Activated T-helper 1 cell treated with anti-CD3 and anti-CD28 coated beads, Interleukin-12 subunit alpha, Interleukin-12 subunit beta, Interleukin-2, Interleukin-4 antibody, amounts not matched to agents 30 ng/mL and 10 ng/mL and 1 ng/mL, durations not matched to agents 14 hours and 24 hours and 36 hours (primary cell): Measurements from ENCODE around the gene PCSK4. TPM values are rescaled to one million over a fixed set of nuclear protein-coding genes. Genes with fewer than 3 reads are reported as not detected.
"Not testable (repeated sequence)": the region's sequence is repeated elsewhere in the genome, so short reads cannot be mapped to it uniquely, and the experiment has no call there.

ENCODE experiments used
- DNase-seq: peaks from one replicate; pipeline ENCODE4 v3.0.0; 2021; ENCODE audit warnings: low spot score
- H3K27ac Mint-ChIP-seq: one replicate; pipeline ENCODE4 v1.8.0; 2021; ENCODE audit warnings: mild to moderate bottlenecking, mixed read lengths
- H3K27me3 Mint-ChIP-seq: one replicate; pipeline ENCODE4 v1.8.0; 2022; ENCODE audit warnings: mild to moderate bottlenecking, moderate library complexity, mixed read lengths; ENCODE audit not compliant: insufficient read depth
- H3K36me3 Mint-ChIP-seq: one replicate; pipeline ENCODE4 v1.8.0; 2021; ENCODE audit warnings: low read depth, mixed read lengths
- H3K4me1 Mint-ChIP-seq: one replicate; pipeline ENCODE4 v1.8.0; 2021; ENCODE audit warnings: low read depth, mixed read lengths
- H3K4me3 Mint-ChIP-seq: one replicate; pipeline ENCODE4 v1.8.0; 2021; ENCODE audit warnings: mild to moderate bottlenecking, moderate library complexity, mixed read lengths
- H3K9me3 Mint-ChIP-seq: one replicate; pipeline ENCODE4 v1.8.0; 2021; ENCODE audit warnings: mixed read lengths
- intact Hi-C: fragments of 100-400 bp; cut with micrococcal nuclease; formaldehyde crosslinking; loops from one replicate; pipeline ENCODE4 v1.15.1; 2024
- total RNA-seq: library from RNA; stranded (reverse); gene quantifications from 2 replicates; pipeline ENCODE4 v1.2.3, GENCODE V29; 2022

PCSK4 gene
- total RNA-seq, 1 donor from 2014 or later: 0.26 TPM

GRCh38 chr19:1446713-1447481 lies 43.3 kb downstream of the PCSK4 start:
- Mint-ChIP-seq H3K4me1 (peaks cover 7% of the 10 kb centered on the region), H3K4me3 (no peak overlapping the region), H3K27ac (no peak overlapping the region), H3K9me3 (no peaks in the 10 kb centered on the region), H3K36me3 (peaks cover 10% of the 10 kb centered on the region), H3K27me3 (peaks cover 35% of the 10 kb centered on the region)
- intact Hi-C loops: loop anchor here (5.0 kb wide), 1 partner anchor 320 kb away; no protein-coding TSS in a partner anchor
- DNase-seq: no peak

- peaks cover 7% of the 10 kb centered on the region for H3K4me1 Mint-ChIP-seq
Measured at GRCh38 chr19:1445932-1446712, 44.0 kb downstream of the PCSK4 start.

GRCh38 chr19:1445185-1445931 lies 44.8 kb downstream of the PCSK4 start:
- H3K27me3 Mint-ChIP-seq: peaks cover 26% of the 10 kb centered on the region
- H3K27ac Mint-ChIP-seq: peak overlapping the region; percentile 63

More at GRCh38 chr19:1445932-1446712, 44.0 kb downstream of the PCSK4 start:
- Mint-ChIP-seq H3K27ac (no peak overlapping the region), H3K36me3 (peaks cover 18% of the 10 kb centered on the region), H3K9me3 (no peaks in the 10 kb centered on the region), H3K4me3 (no peak overlapping the region), H3K27me3 (peaks cover 34% of the 10 kb centered on the region)
- intact Hi-C loops: loop anchor here (1.0 to 5.0 kb wide), 4 partner anchors 9 to 321 kb away; partner anchors contain the start of gene ADAMTSL5
- no peak for DNase-seq

GRCh38 chr19:1441677-1442438 lies 48.3 kb downstream of the PCSK4 start:
- no peak for DNase-seq
- peaks cover 2% of the 10 kb centered on the region for H3K27me3 Mint-ChIP-seq
- H3K36me3 Mint-ChIP-seq: peaks cover 39% of the 10 kb centered on the region
- intact Hi-C loops: no loop called here
- H3K9me3 Mint-ChIP-seq: no peaks in the 10 kb centered on the region
- H3K4me3 Mint-ChIP-seq: peak overlapping the region; percentile 53
- H3K4me1 Mint-ChIP-seq: no peaks in the 10 kb centered on the region
- peak overlapping the region; percentile 48 for H3K27ac Mint-ChIP-seq

More at GRCh38 chr19:1445185-1445931, 44.8 kb downstream of the PCSK4 start:
- Mint-ChIP-seq H3K36me3 (peaks cover 25% of the 10 kb centered on the region), H3K9me3 (no peaks in the 10 kb centered on the region), H3K4me3 (peak overlapping the region; percentile 70), H3K4me1 (peaks cover 7% of the 10 kb centered on the region)
- intact Hi-C loops: loop anchor here (1.0 to 5.0 kb wide), 4 partner anchors 10 to 322 kb away; partner anchors contain the start of gene ADAMTSL5
- peak; percentile 81 for DNase-seq

GRCh38 chr19:1441022-1441426 lies 49.1 kb downstream of the PCSK4 start:
- Mint-ChIP-seq H3K27me3 (no peaks in the 10 kb centered on the region), H3K4me1 (no peaks in the 10 kb centered on the region), H3K36me3 (peaks cover 39% of the 10 kb centered on the region), H3K9me3 (no peaks in the 10 kb centered on the region), H3K27ac (peak overlapping the region; percentile 23), H3K4me3 (peak overlapping the region; percentile 98)
- DNase-seq: no peak
- intact Hi-C loops: no loop called here

GRCh38 chr19:1440418-1440801 lies 49.7 kb downstream of the PCSK4 start:
- no peaks in the 10 kb centered on the region for H3K27me3 Mint-ChIP-seq
- intact Hi-C loops: no loop called here
- DNase-seq: no peak
- no peaks in the 10 kb centered on the region for H3K4me1 Mint-ChIP-seq
- H3K27ac Mint-ChIP-seq: peak overlapping the region; percentile 52
- H3K36me3 Mint-ChIP-seq: peaks cover 40% of the 10 kb centered on the region
- no peaks in the 10 kb centered on the region for H3K9me3 Mint-ChIP-seq
- H3K4me3 Mint-ChIP-seq: peak overlapping the region; percentile 98

GRCh38 chr19:1439525-1440417 lies 50.4 kb downstream of the PCSK4 start:
- H3K4me1 Mint-ChIP-seq, DNase-seq, H3K9me3 Mint-ChIP-seq, H3K27me3 Mint-ChIP-seq: not testable (repeated sequence)
- intact Hi-C loops: loop anchor here (2.0 kb wide), 2 partner anchors 39 to 987 kb away; partner anchors contain the start of genes C19orf25 and TIMM13
- H3K4me3 Mint-ChIP-seq: peak overlapping the region; percentile 98
- H3K36me3 Mint-ChIP-seq: peaks cover 43% of the 10 kb centered on the region
- peak overlapping the region; percentile 67 for H3K27ac Mint-ChIP-seq

GRCh38 chr19:1438933-1439354 lies 51.2 kb downstream of the PCSK4 start:
- Mint-ChIP-seq H3K27ac (peak overlapping the region; percentile 67), H3K36me3 (peaks cover 42% of the 10 kb centered on the region), H3K27me3 (no peaks in the 10 kb centered on the region), H3K4me3 (peak overlapping the region; percentile 98), H3K4me1 (no peaks in the 10 kb centered on the region), H3K9me3 (no peaks in the 10 kb centered on the region)
- DNase-seq: no peak
- intact Hi-C loops: loop anchor here (1.0 to 2.0 kb wide), 4 partner anchors 32 to 988 kb away; partner anchors contain the start of genes C19orf25, DAZAP1, NDUFS7 and TIMM13

GRCh38 chr19:1438035-1438932 lies 51.9 kb downstream of the PCSK4 start, which contains the start of gene RPS15:
Gene RPS15, plus strand, starts transcription at chr19:1438396. Its CDS starts 30 bp downstream, at chr19:1438426.
- peak within 1 kb of the TSS; percentile 99 for H3K27ac Mint-ChIP-seq
- H3K36me3 Mint-ChIP-seq: peaks cover 42% of the 10 kb centered on the region
- peak within 1 kb of the TSS; percentile 98 for H3K4me3 Mint-ChIP-seq
- H3K4me1 Mint-ChIP-seq: no peaks in the 10 kb centered on the region
- intact Hi-C loops: loop anchor here (1.0 to 2.0 kb wide), 4 partner anchors 31 to 989 kb away; partner anchors contain the start of genes C19orf25, DAZAP1, NDUFS7 and TIMM13
- H3K9me3 Mint-ChIP-seq: no peaks in the 10 kb centered on the region
- H3K27me3 Mint-ChIP-seq: no peaks in the 10 kb centered on the region
- peak; percentile 95 for DNase-seq

- no peaks in the 10 kb centered on the region for H3K9me3 Mint-ChIP-seq
- no peaks in the 10 kb centered on the region for H3K27me3 Mint-ChIP-seq
- peak overlapping the region; percentile 98 for H3K4me3 Mint-ChIP-seq
- H3K4me1 Mint-ChIP-seq: no peaks in the 10 kb centered on the region
- no peak for DNase-seq
- H3K36me3 Mint-ChIP-seq: peaks cover 39% of the 10 kb centered on the region
- no peak overlapping the region for H3K27ac Mint-ChIP-seq
- intact Hi-C loops: loop anchor here (1.0 to 2.0 kb wide), 4 partner anchors 30 to 989 kb away; partner anchors contain the start of genes C19orf25, DAZAP1, NDUFS7 and TIMM13
Measured at GRCh38 chr19:1437609-1438008, 52.5 kb downstream of the PCSK4 start.
